Measurements from ENCODE around the gene TOMM34. TPM values are rescaled to one million over a fixed set of nuclear protein-coding genes. Genes with fewer than 3 reads are reported as not detected.
A peak's percentile ranks its signal among the peaks of the same experiment; 100 is the strongest.

Gene TOMM34
- total RNA-seq, 2 donors from 2014 or later = 40.1 to 44.8 TPM

DNA sequence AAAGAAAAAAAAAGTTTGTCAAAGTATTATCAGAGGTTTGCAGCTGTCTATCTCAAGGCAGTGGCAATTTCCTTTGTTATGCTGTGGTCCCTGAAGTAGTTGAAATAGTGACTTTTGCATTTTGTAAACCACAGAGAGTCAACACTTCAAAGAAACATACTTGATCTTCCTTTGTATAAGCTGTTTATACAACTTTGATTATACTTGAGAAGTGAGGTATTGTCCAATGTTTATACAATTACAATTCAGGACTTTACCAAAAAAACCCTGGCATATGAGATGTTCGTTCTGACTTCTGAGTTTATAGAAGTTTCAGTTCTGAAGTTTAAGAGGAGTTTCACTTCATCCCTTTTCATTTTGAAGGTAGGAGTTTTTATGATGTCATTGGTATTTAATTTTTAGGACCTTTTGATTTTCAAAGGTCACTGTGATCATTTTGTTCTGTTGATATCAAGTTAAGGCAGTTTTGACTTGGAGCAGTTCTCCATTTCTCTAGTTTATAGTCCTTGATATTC, 10.1 kb upstream of the TOMM34 start:
- Mint-ChIP-seq H3K27me3 (no peaks in the 10 kb centered on the region), H3K4me3 (peak overlapping the region; percentile 99), H3K27ac (peak overlapping the region; percentile 99), H3K36me3 (ENCODE audit: low read depth) (peaks cover 93% of the 10 kb centered on the region), H3K9me3 (no peaks in the 10 kb centered on the region), H3K4me1 (peaks cover 50% of the 10 kb centered on the region)
- peak; percentile 25 for ATAC-seq (replicated peaks)

- Mint-ChIP-seq H3K9me3 (no peaks in the 10 kb centered on the region), H3K27me3 (no peaks in the 10 kb centered on the region), H3K36me3 (ENCODE audit: low read depth) (peaks cover 84% of the 10 kb centered on the region), H3K27ac (peak overlapping the region; percentile 99), H3K4me1 (peaks cover 42% of the 10 kb centered on the region), H3K4me3 (peak overlapping the region; percentile 99)
- ATAC-seq (replicated peaks) = peak; percentile 27
Measured at GRCh38 chr20:44969300-44969894, 9.2 kb upstream of the TOMM34 start.

DNA sequence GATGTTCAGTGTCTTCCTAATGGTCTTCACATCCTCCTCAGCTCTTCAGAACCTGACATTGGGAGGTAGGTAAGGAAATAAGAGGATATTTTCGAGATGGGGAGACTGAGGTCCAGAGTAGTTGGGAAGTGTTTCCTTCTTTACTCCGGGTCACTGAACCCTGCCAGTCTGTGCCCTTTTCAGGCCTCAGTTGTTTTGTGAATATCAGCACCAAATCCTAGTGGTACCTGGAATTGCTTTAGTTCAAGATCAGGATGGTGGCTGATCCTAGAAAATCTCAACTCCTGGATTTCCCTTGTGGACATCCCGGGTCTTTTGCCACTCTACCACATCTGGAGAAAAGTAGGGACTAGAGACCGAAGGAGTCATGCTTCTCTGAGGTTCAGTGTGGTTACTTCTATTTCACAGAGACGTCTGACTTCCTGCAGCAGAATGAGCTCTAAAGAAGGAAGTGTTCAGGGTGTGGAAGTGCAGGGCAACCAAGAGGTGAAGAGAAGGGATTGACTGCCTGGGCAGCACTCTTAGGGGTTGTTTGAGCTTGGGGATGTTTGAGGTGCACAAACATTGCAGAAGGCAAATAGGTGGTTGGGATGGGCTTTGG, 7.1 kb upstream of the TOMM34 start:
- H3K9me3 Mint-ChIP-seq = no peaks in the 10 kb centered on the region
- no peaks in the 10 kb centered on the region for H3K27me3 Mint-ChIP-seq
- H3K4me1 Mint-ChIP-seq = peaks cover 45% of the 10 kb centered on the region
- peaks cover 63% of the 10 kb centered on the region for H3K36me3 Mint-ChIP-seq (ENCODE audit: low read depth)
- H3K27ac Mint-ChIP-seq = peak overlapping the region; percentile 99
- peak; percentile 21 for ATAC-seq (replicated peaks)
- peak overlapping the region; percentile 99 for H3K4me3 Mint-ChIP-seq

DNA sequence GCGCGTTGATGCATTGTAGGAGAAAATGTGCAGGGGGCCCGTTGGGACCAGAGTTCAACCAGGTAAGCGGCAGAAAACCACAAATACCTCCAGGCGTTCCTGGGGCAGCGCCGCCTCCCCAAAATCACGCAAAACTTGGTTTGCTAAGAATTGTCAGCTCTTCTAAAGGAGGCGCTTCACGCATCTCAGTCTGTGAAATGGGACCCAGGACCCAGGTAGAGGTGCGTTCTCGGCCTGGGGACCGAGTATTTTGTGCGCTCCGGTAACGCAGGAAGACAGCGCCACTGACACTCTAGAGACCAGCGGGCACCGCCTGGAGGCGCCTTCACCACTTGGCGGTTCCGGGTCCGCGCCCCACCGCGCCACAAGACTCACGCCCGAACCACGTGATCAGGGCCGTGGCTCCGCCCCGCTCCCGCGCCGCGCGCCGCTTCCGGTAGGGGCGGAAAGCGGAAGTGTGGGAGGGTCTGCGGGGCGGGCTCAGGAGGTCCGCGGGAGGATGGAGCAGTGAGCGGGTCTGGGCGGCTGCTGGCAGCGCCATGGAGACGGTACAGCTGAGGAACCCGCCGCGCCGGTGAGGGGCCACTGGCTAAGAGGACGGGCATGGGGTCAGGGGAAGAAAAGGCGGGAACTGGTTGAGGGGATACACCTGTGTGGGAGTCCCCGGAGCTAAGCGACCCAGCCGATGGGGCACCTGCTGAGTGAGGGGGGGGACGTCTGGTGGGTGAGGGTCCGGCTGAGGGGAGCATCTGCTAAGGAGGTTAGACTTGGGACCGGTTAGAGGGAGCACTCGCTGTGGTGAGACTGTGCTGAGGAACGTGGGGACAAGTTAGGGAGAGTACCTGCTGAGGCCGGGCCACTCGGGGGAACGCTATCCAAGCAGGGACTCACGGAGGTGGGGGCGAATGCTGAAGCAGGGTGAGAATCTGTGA, 6.1 kb upstream of the TOMM34 start, which contains the start of gene STK4:
STK4 (plus strand) TSS at position 483 of the 932 bp plus-strand sequence; CDS start at position 540, 57 bp downstream.
- H3K27me3 Mint-ChIP-seq = no peaks in the 10 kb centered on the region
- ATAC-seq (replicated peaks) = peak; percentile 72
- H3K4me3 Mint-ChIP-seq = peak within 1 kb of the TSS; percentile 99
- peaks cover 48% of the 10 kb centered on the region for H3K4me1 Mint-ChIP-seq
- peaks cover 53% of the 10 kb centered on the region for H3K36me3 Mint-ChIP-seq (ENCODE audit: low read depth)
- H3K27ac Mint-ChIP-seq = peak within 1 kb of the TSS; percentile 99
- no peaks in the 10 kb centered on the region for H3K9me3 Mint-ChIP-seq

DNA sequence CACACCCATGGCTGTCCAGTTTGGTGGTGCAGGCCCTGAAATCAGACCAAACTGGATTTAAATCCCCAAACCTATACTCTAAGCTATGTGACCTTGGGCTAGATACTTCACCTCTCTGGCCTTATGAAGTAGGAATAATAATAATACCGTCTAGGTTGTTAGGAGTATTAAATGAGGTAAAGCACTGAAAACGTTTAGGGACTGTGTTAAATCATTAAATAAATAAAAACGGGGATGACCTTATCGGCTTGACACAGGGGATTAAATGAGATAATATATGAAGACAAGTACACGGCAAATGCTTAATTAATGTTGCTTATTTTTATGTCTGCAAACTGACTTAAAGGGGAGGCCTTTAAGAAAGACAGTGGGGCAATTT, 5.4 kb upstream of the TOMM34 start:
- Mint-ChIP-seq H3K27me3 (no peaks in the 10 kb centered on the region), H3K4me1 (peaks cover 43% of the 10 kb centered on the region), H3K27ac (peak overlapping the region; percentile 99), H3K4me3 (peak overlapping the region; percentile 99), H3K36me3 (ENCODE audit: low read depth) (peaks cover 46% of the 10 kb centered on the region), H3K9me3 (no peaks in the 10 kb centered on the region)
- ATAC-seq (replicated peaks) = no peak

GRCh38 chr20:44963325-44964215, 3.4 kb upstream of the TOMM34 start:
- Mint-ChIP-seq H3K4me3 (peak overlapping the region; percentile 56), H3K27me3 (no peaks in the 10 kb centered on the region)
- ATAC-seq (replicated peaks) = no peak

DNA sequence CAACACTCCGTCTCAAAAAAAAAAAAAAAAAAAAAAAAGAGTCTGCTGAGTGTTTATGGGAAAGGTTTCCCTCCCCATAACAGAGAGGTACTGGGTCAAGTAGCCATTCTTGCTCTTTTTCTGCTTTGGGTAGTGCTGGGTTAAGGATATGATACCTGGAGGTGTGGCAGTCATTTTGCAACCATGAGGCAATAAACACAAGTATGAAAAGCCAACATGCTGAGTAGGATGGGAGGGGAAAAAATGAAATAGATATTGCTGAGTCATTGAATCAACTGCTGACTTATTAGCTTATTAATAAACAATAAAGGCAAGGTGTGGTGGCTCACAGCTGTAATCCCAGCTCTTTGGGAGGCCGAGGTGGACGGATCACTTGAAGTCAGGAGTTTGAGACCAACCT, 2.3 kb upstream of the TOMM34 start:
- peak overlapping the region; percentile 90 for H3K4me3 Mint-ChIP-seq
- peak overlapping the region; percentile 42 for H3K27ac Mint-ChIP-seq
- H3K27me3 Mint-ChIP-seq = no peaks in the 10 kb centered on the region
- peaks cover 40% of the 10 kb centered on the region for H3K36me3 Mint-ChIP-seq (ENCODE audit: low read depth)
- ATAC-seq (replicated peaks) = no peak
- H3K4me1 Mint-ChIP-seq = peaks cover 46% of the 10 kb centered on the region
- H3K9me3 Mint-ChIP-seq = no peaks in the 10 kb centered on the region

More at GRCh38 chr20:44963325-44964215, 3.4 kb upstream of the TOMM34 start:
- peaks cover 40% of the 10 kb centered on the region for H3K36me3 Mint-ChIP-seq (ENCODE audit: low read depth)
- peaks cover 38% of the 10 kb centered on the region for H3K4me1 Mint-ChIP-seq
- no peaks in the 10 kb centered on the region for H3K9me3 Mint-ChIP-seq
- peak overlapping the region; percentile 77 for H3K27ac Mint-ChIP-seq

DNA sequence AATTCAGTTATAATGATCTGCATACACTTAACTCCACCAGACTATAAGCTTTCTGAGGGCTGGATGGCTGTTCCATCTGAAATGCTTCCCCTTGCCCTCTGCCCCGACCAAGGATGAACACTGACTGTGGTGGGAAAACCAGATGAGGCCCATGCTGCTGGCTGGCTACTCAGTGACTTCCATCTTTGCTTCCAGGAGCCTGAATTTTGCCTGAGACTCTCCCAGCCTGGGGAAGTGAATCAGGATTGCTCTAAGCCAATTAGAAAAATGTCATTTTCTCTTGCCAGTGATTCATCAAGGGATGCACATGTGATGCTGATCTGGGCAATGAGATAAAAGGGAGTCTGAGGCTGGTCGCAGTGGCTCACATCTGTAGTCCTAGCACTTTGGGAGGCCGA, 1.7 kb upstream of the TOMM34 start:
- Mint-ChIP-seq H3K27ac (no peak overlapping the region), H3K4me3 (peak overlapping the region; percentile 90), H3K36me3 (ENCODE audit: low read depth) (peaks cover 40% of the 10 kb centered on the region), H3K27me3 (no peaks in the 10 kb centered on the region), H3K9me3 (no peaks in the 10 kb centered on the region), H3K4me1 (peaks cover 46% of the 10 kb centered on the region)
- ATAC-seq (replicated peaks) = no peak

DNA sequence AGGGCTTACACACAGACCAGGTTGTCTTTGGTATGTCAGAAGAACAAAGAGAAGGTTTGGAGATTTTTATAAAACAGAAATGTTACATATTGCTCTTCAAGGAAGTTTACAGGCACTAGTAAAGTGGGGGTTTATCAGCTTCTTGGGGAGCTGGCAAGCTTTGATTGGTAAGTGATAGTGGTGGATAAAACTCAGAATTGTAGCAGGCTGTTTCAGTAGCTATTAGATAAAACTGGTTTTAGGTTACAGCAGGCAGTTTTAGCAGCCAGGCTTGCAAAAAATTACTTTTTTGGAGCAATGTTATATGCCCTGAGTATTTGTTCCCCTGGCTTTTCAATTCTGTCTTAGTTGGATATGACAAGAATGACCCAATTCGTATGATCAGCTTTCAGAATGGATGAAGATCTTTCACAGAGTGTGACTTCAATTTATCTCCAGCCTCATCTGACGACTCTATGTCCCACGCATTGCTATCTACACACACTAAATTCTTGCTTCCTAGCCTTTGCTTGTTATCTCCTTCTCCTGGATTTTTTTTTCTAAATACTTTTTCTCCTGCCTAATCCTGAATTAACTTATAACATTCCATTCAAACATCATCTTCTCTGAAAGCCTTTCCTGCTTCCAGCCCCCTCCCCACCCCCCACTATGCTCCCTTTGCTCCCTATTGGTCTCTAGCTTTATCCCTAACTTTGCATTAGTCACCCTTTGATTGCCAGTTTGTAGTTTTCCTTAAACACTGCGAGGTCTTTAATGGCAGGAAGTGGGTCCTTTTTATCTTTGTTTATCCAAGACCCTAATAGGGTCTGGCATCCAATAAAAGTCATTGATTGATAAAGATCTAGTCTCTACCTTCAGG, 1.0 kb upstream of the TOMM34 start:
- Mint-ChIP-seq H3K27ac (peak overlapping the region; percentile 97), H3K36me3 (ENCODE audit: low read depth) (peaks cover 40% of the 10 kb centered on the region), H3K4me1 (peaks cover 50% of the 10 kb centered on the region), H3K9me3 (no peaks in the 10 kb centered on the region), H3K4me3 (peak overlapping the region; percentile 90), H3K27me3 (no peaks in the 10 kb centered on the region)
- ATAC-seq (replicated peaks) = no peak

DNA sequence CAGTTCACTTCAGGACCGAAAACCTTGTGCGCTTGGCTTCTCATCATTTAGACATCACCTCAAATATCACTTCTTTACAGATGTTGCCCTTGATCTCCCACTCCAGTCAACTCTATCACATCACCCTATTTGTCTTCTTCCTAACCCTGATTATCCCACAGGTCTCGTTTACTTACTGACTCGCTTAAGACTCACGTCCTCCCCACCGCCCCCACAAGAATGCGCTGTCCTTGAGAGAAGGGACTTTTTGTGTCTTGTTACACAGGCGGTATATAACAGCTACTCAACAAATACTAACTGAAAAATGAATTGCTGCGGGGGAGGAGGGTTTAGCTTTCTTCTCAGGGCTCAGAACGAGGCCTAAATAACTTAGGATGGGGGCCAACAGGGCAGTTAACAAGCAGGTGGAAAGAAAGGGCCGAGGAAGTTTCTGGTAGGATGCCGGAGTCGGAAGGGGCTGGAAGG, 527 bp downstream of the TOMM34 start:
- H3K4me3 Mint-ChIP-seq = peak overlapping the region; percentile 90
- peaks cover 54% of the 10 kb centered on the region for H3K36me3 Mint-ChIP-seq (ENCODE audit: low read depth)
- H3K9me3 Mint-ChIP-seq = no peaks in the 10 kb centered on the region
- H3K27ac Mint-ChIP-seq = peak overlapping the region; percentile 97
- H3K4me1 Mint-ChIP-seq = peaks cover 50% of the 10 kb centered on the region
- H3K27me3 Mint-ChIP-seq = no peaks in the 10 kb centered on the region
- peak; percentile 84 for ATAC-seq (replicated peaks)

DNA sequence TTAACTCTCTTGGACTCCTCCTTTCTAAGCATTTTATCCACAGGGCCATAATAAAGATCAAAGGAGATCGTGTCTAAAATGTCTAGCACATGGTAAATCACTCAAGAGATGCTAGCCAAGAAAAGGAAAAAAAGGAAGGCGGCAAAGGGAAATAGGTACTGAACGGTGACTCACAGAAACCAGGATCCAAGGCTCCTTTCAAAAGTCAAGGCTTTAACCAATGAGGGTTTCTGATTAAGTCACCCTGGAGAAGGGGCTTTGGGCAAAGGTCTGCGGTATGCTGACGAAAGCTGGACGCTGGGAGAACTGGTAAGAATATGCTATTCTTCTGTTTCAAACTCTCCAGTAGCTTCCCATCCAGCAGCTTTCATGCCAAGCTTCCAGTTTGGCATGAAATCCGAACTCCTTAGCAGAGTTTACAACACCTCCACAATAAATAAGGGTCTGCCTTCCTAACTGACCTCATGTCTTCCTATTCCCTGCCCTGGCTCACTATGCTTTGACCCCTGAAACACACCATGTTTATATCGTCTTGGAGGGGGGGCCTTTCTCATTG, 1.0 kb downstream of the TOMM34 start:
- no peaks in the 10 kb centered on the region for H3K9me3 Mint-ChIP-seq
- H3K27me3 Mint-ChIP-seq = no peaks in the 10 kb centered on the region
- peak; percentile 60 for ATAC-seq (replicated peaks)
- H3K4me3 Mint-ChIP-seq = peak overlapping the region; percentile 90
- peaks cover 59% of the 10 kb centered on the region for H3K36me3 Mint-ChIP-seq (ENCODE audit: low read depth)
- peaks cover 50% of the 10 kb centered on the region for H3K4me1 Mint-ChIP-seq
- peak overlapping the region; percentile 97 for H3K27ac Mint-ChIP-seq

GRCh38 chr20:44958276-44958675, 1.9 kb downstream of the TOMM34 start:
- Mint-ChIP-seq H3K36me3 (ENCODE audit: low read depth) (peaks cover 68% of the 10 kb centered on the region), H3K9me3 (no peaks in the 10 kb centered on the region), H3K4me1 (peaks cover 51% of the 10 kb centered on the region), H3K4me3 (peak overlapping the region; percentile 90), H3K27ac (peak overlapping the region; percentile 97), H3K27me3 (no peaks in the 10 kb centered on the region)
- ATAC-seq (replicated peaks) = no peak

- Mint-ChIP-seq H3K4me3 (no peak overlapping the region), H3K36me3 (ENCODE audit: low read depth) (peaks cover 86% of the 10 kb centered on the region), H3K27me3 (no peaks in the 10 kb centered on the region), H3K9me3 (no peaks in the 10 kb centered on the region), H3K4me1 (peaks cover 49% of the 10 kb centered on the region), H3K27ac (no peak overlapping the region)
- ATAC-seq (replicated peaks) = no peak
Measured at GRCh38 chr20:44956410-44956809, 3.8 kb downstream of the TOMM34 start.
